ENCODE data around the gene MYO15B. TPM values are rescaled to one million over a fixed set of nuclear protein-coding genes. Genes with fewer than 3 reads are reported as not detected.

MYO15B gene
- total RNA-seq: 4.2 and 7.2 TPM in 2 replicates

DNA sequence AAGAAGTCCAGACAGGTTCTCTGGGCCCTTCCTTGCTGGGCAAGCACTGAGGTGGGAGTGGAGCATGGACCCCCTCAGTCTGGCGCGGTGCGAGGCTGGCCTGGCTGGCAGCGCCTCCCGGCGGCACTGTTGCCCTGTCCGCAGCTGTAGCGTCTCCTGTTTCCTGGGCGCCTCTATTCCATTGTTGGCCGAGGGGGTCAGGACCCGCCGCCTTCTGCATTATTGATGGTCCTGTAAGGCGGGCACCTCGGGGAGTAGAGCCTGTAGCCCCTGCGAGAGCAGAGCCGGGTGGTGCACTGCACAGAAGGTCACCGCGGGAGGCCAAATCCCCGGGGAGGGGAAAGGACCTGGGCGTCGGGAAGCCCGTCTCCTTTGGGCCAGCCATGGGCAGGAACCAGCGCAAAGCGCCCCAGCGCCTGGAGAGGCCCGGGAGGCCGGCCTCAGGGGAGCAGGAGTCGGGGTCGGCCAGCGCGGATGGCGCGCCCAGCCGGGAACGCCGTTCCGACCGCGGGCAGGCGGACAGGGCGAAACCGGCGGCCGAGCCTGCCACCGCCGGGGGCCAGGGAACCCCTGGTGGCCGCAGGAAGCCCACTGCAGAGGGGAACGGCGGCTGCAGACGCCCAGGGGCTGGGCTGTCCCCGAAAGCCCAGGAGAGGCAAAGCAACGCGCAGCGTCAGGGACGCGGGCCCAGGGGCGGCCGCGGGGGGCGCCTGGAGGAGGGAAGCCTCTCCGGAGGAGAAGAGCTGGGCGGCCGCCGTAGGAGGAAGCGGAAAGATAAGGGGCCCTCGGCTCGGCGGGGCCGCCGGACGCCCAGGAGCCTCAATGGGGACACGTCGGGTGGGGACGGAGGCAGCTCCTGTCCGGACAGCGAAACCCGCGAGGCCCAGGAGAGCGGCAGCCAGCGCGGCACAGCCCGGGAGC, at the start of gene MYO15B:
Gene MYO15B (plus strand): TSS at position 126 of the 921 bp plus-strand sequence. CDS start 258 bp downstream, at position 384.

DNA sequence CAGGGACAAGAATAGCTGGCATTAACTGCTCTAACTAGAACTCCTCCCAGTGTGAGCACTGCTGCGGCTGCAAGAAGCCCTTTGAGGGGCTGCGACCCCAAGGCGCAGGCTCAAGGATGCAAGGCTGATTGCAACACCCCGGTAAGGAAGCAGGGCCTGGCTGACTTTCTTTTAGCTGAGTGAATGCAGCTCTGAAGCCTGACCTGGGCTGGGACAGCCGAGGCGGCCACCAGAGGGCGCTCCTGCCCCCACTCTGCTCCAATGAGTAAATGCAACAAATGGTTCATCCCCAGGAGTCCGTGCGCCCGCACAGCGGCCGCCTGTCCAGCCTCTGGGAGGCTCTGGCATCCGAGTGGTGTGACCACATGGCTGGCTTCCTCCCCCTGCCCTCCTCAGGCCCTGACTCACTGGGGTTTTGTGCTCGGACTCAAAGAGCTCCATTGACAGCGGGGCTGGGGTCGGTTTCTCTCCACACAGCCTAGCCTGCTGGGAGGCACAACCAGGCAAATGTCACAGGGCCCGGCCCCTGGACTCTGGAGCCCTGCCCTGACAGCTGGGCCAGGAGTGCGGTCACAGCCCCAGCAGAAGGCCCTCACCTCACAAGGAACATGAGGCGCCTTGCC, 45.4 kb downstream of the MYO15B start, which contains the start of gene SMIM5:
Gene SMIM5 (plus strand): TSS at position 572 of the 623 bp plus-strand sequence. CDS start 6,768 bp downstream, outside the sequence.

DNA sequence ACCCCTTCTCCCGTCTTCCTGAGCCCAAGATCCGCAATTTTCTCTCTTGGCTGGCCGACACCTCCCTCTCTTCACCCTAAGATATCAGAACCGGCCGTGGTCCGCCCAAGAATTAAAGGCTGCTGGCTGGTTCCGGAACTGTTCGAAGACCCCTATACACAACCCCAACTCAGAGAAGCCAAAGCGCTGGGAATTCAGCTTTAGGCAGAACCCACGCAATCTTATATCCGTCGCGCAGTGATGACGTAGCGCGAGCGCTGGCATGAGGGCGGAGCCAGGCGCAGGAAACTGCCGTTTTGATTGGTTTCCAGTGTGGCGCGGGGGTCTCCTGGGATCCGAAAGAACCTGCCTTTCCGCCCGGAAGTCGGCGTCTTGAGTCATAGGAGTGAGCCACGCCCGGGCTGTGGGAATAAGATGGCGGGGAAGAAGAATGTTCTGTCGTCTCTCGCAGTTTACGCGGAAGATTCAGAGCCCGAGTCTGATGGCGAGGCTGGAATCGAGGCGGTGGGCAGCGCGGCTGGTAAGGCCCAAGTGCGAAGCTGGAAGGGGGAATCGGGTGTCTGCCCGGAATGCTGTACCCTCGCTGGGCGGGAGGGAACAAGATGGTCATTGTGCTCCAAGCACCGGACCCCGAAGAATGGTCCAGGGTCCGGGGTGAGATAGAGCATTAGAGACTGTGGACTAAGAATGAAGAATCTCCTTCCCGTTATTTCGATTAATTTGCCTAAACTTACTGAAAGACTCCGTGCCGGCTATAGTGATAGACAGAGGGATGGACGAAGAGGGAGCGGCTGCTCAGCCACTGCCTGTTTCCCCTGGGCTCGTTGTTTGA, 79.6 kb downstream of the MYO15B start, which contains the start of the genes RECQL5 and SAP30BP:
Gene RECQL5 (minus strand): TSS at position 196 of the 832 bp plus-strand sequence. CDS start 597 bp downstream, outside the sequence.
Gene SAP30BP (plus strand): TSS at position 380 of the 832 bp plus-strand sequence. CDS start 35 bp downstream, at position 415.

Other genes with a start within 250 kb of the MYO15B start
- gene GRB2, start 182.1 kb upstream of the MYO15B start, total RNA-seq: 72.2 and 86.1 TPM in 2 replicates
- gene TMEM94, start 131.2 kb upstream of the MYO15B start, total RNA-seq: 42.5 and 51.1 TPM in 2 replicates
- 12.2 and 15.9 TPM in 2 replicates for gene CASKIN2, start 72.3 kb upstream of the MYO15B start, total RNA-seq
- gene TSEN54, start 71.3 kb upstream of the MYO15B start, total RNA-seq: 6.8 and 8.3 TPM in 2 replicates
- 0.24 and 0.32 TPM in 2 replicates for gene LLGL2, start 62.1 kb upstream of the MYO15B start, total RNA-seq
- gene SMIM5, start 45.6 kb downstream of the MYO15B start, total RNA-seq: 0.16 and 0.24 TPM in 2 replicates
- gene RECQL5, start 79.4 kb downstream of the MYO15B start, total RNA-seq: 16.5 and 19.5 TPM in 2 replicates
- 63.4 and 70.8 TPM in 2 replicates for gene SAP30BP, start 79.5 kb downstream of the MYO15B start, total RNA-seq
- 9.6 and 39.8 TPM in 2 replicates for gene ITGB4, start 133.7 kb downstream of the MYO15B start, total RNA-seq
- 50.0 and 56.8 TPM in 2 replicates for gene GALK1, start 177.4 kb downstream of the MYO15B start, total RNA-seq
- 26.0 and 28.1 TPM in 2 replicates for gene UNK, start 197.0 kb downstream of the MYO15B start, total RNA-seq

All from hair follicle dermal papilla cell (primary cell).